WTC11 (cell line): ENCODE measurements around the gene CCDC60. TPM values are rescaled to one million over a fixed set of nuclear protein-coding genes. Genes with fewer than 3 reads are reported as not detected.

Experiments used
- ATAC-seq: fragments of 200-7000 bp; cut with Tn5 transposase; 2 replicates; pipeline ENCODE4 v1.10.0; 2021; ENCODE audit warnings: mild to moderate bottlenecking, moderate library complexity
- CTCF ChIA-PET: fragments of 300-600 bp; sonication (Branson Sonifier 250); formaldehyde crosslinking; loops from one replicate; lab custom pipeline; 2021; ENCODE audit warnings: antibody characterized with exemption; lab: Charles Lee
- POLR2A ChIA-PET: fragments of 350-600 bp; sonication (Branson Sonifier 250); formaldehyde crosslinking; loops from one replicate; lab custom pipeline; 2021; ENCODE audit warnings: antibody characterized with exemption; lab: Charles Lee
- DNase-seq: peaks from one replicate; pipeline ENCODE4 v3.0.0; 2021; ENCODE audit warnings: low spot score
- H3K27ac Mint-ChIP-seq: 2 replicates; pipeline ENCODE4 v1.8.0; 2021; ENCODE audit warnings: mixed read lengths
- H3K27me3 Mint-ChIP-seq: 2 replicates; pipeline ENCODE4 v1.8.0; 2021; ENCODE audit warnings: low read depth, mild to moderate bottlenecking, moderate library complexity, mixed read lengths
- H3K36me3 Mint-ChIP-seq: 2 replicates; pipeline ENCODE4 v1.8.0; 2021; ENCODE audit warnings: mixed read lengths
- H3K4me1 Mint-ChIP-seq: 2 replicates; pipeline ENCODE4 v1.8.0; 2022; ENCODE audit warnings: mixed read lengths
- H3K4me3 Mint-ChIP-seq: 2 replicates; pipeline ENCODE4 v1.8.0; 2021; ENCODE audit warnings: mild to moderate bottlenecking, moderate library complexity, mixed read lengths
- H3K9me3 Mint-ChIP-seq: 2 replicates; pipeline ENCODE4 v1.8.0; 2021; ENCODE audit warnings: mixed read lengths
- AR ChIP-seq: fragments of 250-450 bp; sonication (Bioruptor Pico); IDR thresholded peaks from 2 replicates; pipeline ENCODE4 v1.9.0; 2021; ENCODE audit warnings: mild to moderate bottlenecking
- CREM ChIP-seq: sonication (generic); formaldehyde crosslinking; IDR thresholded peaks from 2 replicates; pipeline ENCODE4 v1.8.1; 2022; ENCODE audit warnings: mild to moderate bottlenecking, missing genetic modification reagents, moderate library complexity
- E2F1 ChIP-seq: sonication (generic); formaldehyde crosslinking; IDR thresholded peaks from 2 replicates; pipeline ENCODE4 v1.8.0; 2022; ENCODE audit warnings: mild to moderate bottlenecking, missing genetic modification reagents
- ESRRA ChIP-seq: sonication (generic); formaldehyde crosslinking; IDR thresholded peaks from 2 replicates; pipeline ENCODE4 v1.8.1; 2022; ENCODE audit warnings: mild to moderate bottlenecking, missing genetic modification reagents, borderline replicate concordance
- FOXK1 ChIP-seq: sonication (generic); formaldehyde crosslinking; IDR thresholded peaks from 2 replicates; pipeline ENCODE4 v1.8.0; 2022; ENCODE audit warnings: mild to moderate bottlenecking, moderate library complexity, missing genetic modification reagents
- FOXP4 ChIP-seq: sonication (generic); formaldehyde crosslinking; IDR thresholded peaks from 2 replicates; pipeline ENCODE4 v1.8.0; 2022; ENCODE audit warnings: mild to moderate bottlenecking, missing genetic modification reagents
- GABPB1 ChIP-seq: sonication (generic); formaldehyde crosslinking; IDR thresholded peaks from 2 replicates; pipeline ENCODE4 v1.8.1; 2023; ENCODE audit warnings: mild to moderate bottlenecking, missing genetic modification reagents
- GTF2I ChIP-seq: fragments of 250-450 bp; sonication (Bioruptor Pico); conservative IDR thresholded peaks from 2 replicates; pipeline ENCODE4 v1.4.0; 2021; ENCODE audit warnings: mild to moderate bottlenecking
- HMGA2 ChIP-seq: fragments of 250-450 bp; sonication (Bioruptor Pico); IDR thresholded peaks from 2 replicates; pipeline ENCODE4 v1.4.0; 2021; ENCODE audit warnings: mild to moderate bottlenecking, moderate library complexity
- IRF2 ChIP-seq: sonication (generic); formaldehyde crosslinking; IDR thresholded peaks from 2 replicates; pipeline ENCODE4 v1.8.0; 2022; ENCODE audit warnings: low read depth, missing genetic modification reagents, borderline replicate concordance
- JAZF1 ChIP-seq: fragments of 250-450 bp; sonication (Bioruptor Pico); IDR thresholded peaks from 2 replicates; pipeline ENCODE4 v1.9.0; 2021; ENCODE audit warnings: moderate library complexity, mild to moderate bottlenecking, inconsistent platforms
- KAT7 ChIP-seq: sonication (generic); formaldehyde crosslinking; IDR thresholded peaks from 2 replicates; pipeline ENCODE4 v1.8.1; 2023; ENCODE audit warnings: missing genetic modification reagents, mild to moderate bottlenecking, borderline replicate concordance
- MXD4 ChIP-seq: fragments of 250-450 bp; sonication (Bioruptor Pico); IDR thresholded peaks from 2 replicates; pipeline ENCODE4 v1.8.0; 2021; ENCODE audit warnings: mild to moderate bottlenecking, moderate library complexity, borderline replicate concordance
- NR1H2 ChIP-seq: sonication (generic); formaldehyde crosslinking; IDR thresholded peaks from 2 replicates; pipeline ENCODE4 v1.9.0; 2021; ENCODE audit warnings: mild to moderate bottlenecking, moderate library complexity, missing genetic modification reagents
- OVOL2 ChIP-seq: fragments of 250-450 bp; sonication (Bioruptor Pico); IDR thresholded peaks from 2 replicates; pipeline ENCODE4 v1.9.0; 2021; ENCODE audit warnings: mild to moderate bottlenecking, borderline replicate concordance
- PRRX2 ChIP-seq: fragments of 250-450 bp; sonication (Bioruptor Pico); IDR thresholded peaks from 2 replicates; pipeline ENCODE4 v1.8.0; 2021; ENCODE audit warnings: mild to moderate bottlenecking
- RELA ChIP-seq: sonication (generic); formaldehyde crosslinking; IDR thresholded peaks from 2 replicates; pipeline ENCODE4 v1.8.1; 2022; ENCODE audit warnings: missing genetic modification reagents, mild to moderate bottlenecking, borderline replicate concordance
- STAT6 ChIP-seq: sonication (generic); formaldehyde crosslinking; conservative IDR thresholded peaks from 2 replicates; pipeline ENCODE4 v1.8.1; 2023; ENCODE audit warnings: mild to moderate bottlenecking, low read depth, missing genetic modification reagents, moderate library complexity
- TEAD4 ChIP-seq: sonication (generic); formaldehyde crosslinking; IDR thresholded peaks from 2 replicates; pipeline ENCODE4 v1.8.0; 2022; ENCODE audit warnings: mild to moderate bottlenecking, missing genetic modification reagents
- ZNF121 ChIP-seq: sonication (generic); formaldehyde crosslinking; IDR thresholded peaks from 2 replicates; pipeline ENCODE4 v1.8.0; 2023; ENCODE audit warnings: missing genetic modification reagents
- ZNF232 ChIP-seq: sonication (generic); formaldehyde crosslinking; IDR thresholded peaks from 2 replicates; pipeline ENCODE4 v1.8.0; 2022; ENCODE audit warnings: mild to moderate bottlenecking, missing genetic modification reagents
- ZNF416 ChIP-seq: fragments of 250-450 bp; sonication (Bioruptor Pico); IDR thresholded peaks from 2 replicates; pipeline ENCODE4 v1.9.0; 2021; ENCODE audit warnings: mild to moderate bottlenecking, inconsistent platforms
- total RNA-seq: library from RNA; stranded (reverse); gene quantifications from 3 replicates; pipeline ENCODE4 v1.2.3, GENCODE V29; 2021
- TF ChIP-seq, protein P1 (sequence below): sonication (generic); formaldehyde crosslinking; IDR thresholded peaks from 2 replicates; pipeline ENCODE4 v1.8.1; 2023; ENCODE audit warnings: mild to moderate bottlenecking, missing genetic modification reagents

CCDC60 gene
- total RNA-seq, 1 experiment from 2014 or later, result 1.1 TPM

GRCh38 chr12:119460876-119461275 lies 126.3 kb downstream of the CCDC60 start:
- Mint-ChIP-seq H3K27ac (no peak overlapping the region), H3K9me3 (peaks cover 32% of the 10 kb centered on the region), H3K4me3 (no peak overlapping the region), H3K27me3 (peaks cover 4% of the 10 kb centered on the region; the same call in 1 of the 2 replicates), H3K4me1 (peaks cover 32% of the 10 kb centered on the region), H3K36me3 (peaks cover 16% of the 10 kb centered on the region)
- ATAC-seq, result no peak
- ChIA-PET CTCF (interaction anchor here (1.5 to 2.9 kb wide), 2 partner anchors 17 to 182 kb away, joined by 4 to 7 read pairs; no protein-coding TSS in a partner anchor), POLR2A (no interaction called here)
- no peak for DNase-seq
- TF ChIP-seq GTF2I, result no peak

GRCh38 chr12:119461636-119462214 lies 127.2 kb downstream of the CCDC60 start:
- TF ChIP-seq KAT7 (CRISPR knock-in tag) (no peak), ZNF232 (CRISPR knock-in tag) (no peak), FOXK1 (CRISPR knock-in tag) (no peak), IRF2 (no peak), JAZF1 (CRISPR knock-in tag) (no peak), NR1H2 (CRISPR knock-in tag) (no peak), TEAD4 (CRISPR knock-in tag) (no peak), ZNF121 (CRISPR knock-in tag) (no peak), E2F1 (no peak), CREM (CRISPR knock-in tag) (no peak), HMGA2 (CRISPR knock-in tag) (no peak), STAT6 (CRISPR knock-in tag) (no peak), PRRX2 (no peak), OVOL2 (CRISPR knock-in tag) (no peak)
- CTCF ChIA-PET, result interaction anchor here (2.9 kb wide), 1 partner anchor 18 kb away, joined by 7 read pairs; no protein-coding TSS in a partner anchor
- Mint-ChIP-seq H3K9me3 (peaks cover 35% of the 10 kb centered on the region), H3K4me1 (peaks cover 28% of the 10 kb centered on the region), H3K36me3 (peaks cover 16% of the 10 kb centered on the region), H3K27ac (no peak overlapping the region), H3K4me3 (no peak overlapping the region), H3K27me3 (peaks cover 4% of the 10 kb centered on the region; the same call in 1 of the 2 replicates)
- DNase-seq (no peak), ATAC-seq (no peak)
- POLR2A ChIA-PET, result no interaction called here

GRCh38 chr12:119463211-119463926 lies 128.8 kb downstream of the CCDC60 start:
- Mint-ChIP-seq H3K27ac (no peak overlapping the region), H3K36me3 (peaks cover 21% of the 10 kb centered on the region), H3K9me3 (peaks cover 41% of the 10 kb centered on the region), H3K27me3 (peaks cover 4% of the 10 kb centered on the region; the same call in 1 of the 2 replicates), H3K4me1 (peaks cover 12% of the 10 kb centered on the region), H3K4me3 (no peak overlapping the region)
- CTCF ChIA-PET, result interaction anchor here (1.1 kb wide), 1 partner anchor 19 kb away, joined by 3 read pairs; no protein-coding TSS in a partner anchor
- DNase-seq (no peak), ATAC-seq (no peak)
- POLR2A ChIA-PET, result no interaction called here
- no peak for TF ChIP-seq ZNF232 (CRISPR knock-in tag)
- TF ChIP-seq, protein P1, sequence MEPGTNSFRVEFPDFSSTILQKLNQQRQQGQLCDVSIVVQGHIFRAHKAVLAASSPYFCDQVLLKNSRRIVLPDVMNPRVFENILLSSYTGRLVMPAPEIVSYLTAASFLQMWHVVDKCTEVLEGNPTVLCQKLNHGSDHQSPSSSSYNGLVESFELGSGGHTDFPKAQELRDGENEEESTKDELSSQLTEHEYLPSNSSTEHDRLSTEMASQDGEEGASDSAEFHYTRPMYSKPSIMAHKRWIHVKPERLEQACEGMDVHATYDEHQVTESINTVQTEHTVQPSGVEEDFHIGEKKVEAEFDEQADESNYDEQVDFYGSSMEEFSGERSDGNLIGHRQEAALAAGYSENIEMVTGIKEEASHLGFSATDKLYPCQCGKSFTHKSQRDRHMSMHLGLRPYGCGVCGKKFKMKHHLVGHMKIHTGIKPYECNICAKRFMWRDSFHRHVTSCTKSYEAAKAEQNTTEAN, result no peak
- no peak for TF ChIP-seq RELA (CRISPR knock-in tag)
- no peak for TF ChIP-seq FOXP4
- TF ChIP-seq GABPB1 (CRISPR knock-in tag), result no peak
- TF ChIP-seq ZNF416 (CRISPR knock-in tag), result no peak
- no peak for TF ChIP-seq ESRRA
- TF ChIP-seq AR (CRISPR knock-in tag), result no peak
- TF ChIP-seq MXD4, result no peak
